NOMO-1 (cell line): ENCODE measurements around the gene ELMO1.
"Not testable (repeated sequence)": the region's sequence is repeated elsewhere in the genome, so short reads cannot be mapped to it uniquely, and the experiment has no call there.

Experiments used
- DNase-seq, 2 experiments: peaks; one replicate each; lab custom pipeline; 2025; ENCODE audit not compliant: unreplicated experiment in 2 of 2; lab: John Stamatoyannopoulos, UW

The ELMO1 gene

GRCh38 chr7:37151741-37152413, 296.8 kb downstream of the ELMO1 start:
- no peak for DNase-seq

GRCh38 chr7:37150856-37151255, 297.8 kb downstream of the ELMO1 start:
- no peak for DNase-seq

- no peak for DNase-seq
These were observed 298.5 kb downstream of the ELMO1 start for GRCh38 chr7:37150180-37150579.

DNA sequence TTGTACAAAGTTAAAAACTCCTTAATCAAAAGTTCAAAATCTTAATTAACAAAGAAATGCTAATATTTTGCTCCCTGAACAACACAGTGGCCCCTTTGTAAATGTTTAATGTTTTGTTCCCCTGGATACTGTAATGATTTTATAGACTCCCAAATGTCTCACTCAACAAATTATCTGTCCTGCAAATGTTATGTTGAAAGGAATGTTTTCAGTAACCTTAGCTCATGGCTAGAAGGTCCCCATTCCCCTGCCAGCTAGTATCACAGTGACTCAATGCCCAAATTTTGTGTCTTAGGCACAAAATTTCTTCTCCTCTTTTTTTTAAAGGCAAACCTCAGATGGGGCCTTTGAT, 298.9 kb downstream of the ELMO1 start:
- no peak for DNase-seq

DNA sequence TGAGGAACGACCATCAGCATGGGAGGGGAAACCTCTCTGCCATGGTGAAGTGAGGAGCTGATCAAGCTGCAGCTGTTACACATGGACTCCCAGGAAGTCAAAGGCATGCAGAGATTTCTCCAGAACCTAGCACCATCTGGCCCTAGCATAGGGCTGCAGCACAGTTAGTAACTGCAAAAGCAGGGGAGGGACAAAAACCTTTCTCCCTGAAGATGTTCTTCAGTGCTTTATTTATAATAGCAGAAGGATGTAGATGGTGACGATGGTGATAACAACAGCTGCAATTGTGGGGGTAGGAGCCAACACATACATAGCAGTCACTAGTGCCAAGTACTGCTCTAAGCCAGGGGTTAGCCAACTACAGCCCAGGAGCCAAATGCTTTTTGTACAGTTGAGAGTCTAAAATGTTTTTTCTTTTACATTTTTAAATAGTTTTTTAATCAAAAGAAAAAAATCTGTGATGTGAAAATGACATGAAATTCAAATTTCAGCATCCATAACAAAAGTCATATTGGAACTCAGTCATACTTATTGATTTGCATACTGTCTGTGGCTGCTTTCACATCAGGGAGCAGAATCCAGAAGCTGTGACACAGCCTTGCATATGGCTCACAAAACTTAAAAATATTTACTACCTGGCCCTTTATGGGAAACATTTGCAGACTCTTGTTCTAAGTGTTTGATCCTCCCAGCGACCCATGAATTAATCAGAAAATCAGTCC, 299.5 kb downstream of the ELMO1 start:
- no peak for DNase-seq

GRCh38 chr7:37145682-37146081, 303.0 kb downstream of the ELMO1 start:
- no peak for DNase-seq

DNA sequence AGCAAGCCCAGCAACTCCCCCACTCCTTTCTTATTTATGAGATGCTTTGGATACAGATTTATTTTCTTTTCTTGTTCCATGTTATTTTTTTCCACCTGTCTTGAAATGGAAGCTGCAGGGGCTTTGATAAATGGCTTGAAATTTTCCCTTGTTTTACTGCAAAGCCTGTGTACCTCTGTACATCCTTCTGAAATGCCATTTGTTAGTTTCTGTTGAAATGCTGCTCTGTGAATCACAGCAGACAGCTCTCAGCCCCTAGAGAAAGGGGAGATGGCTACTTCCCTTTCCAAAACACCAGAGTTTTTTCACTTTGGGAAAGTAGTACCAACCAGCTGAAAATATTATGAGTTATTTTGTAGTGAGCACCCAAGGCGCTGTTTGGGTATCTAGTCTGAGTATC, 304.2 kb downstream of the ELMO1 start:
- DNase-seq: no peak

GRCh38 chr7:37142958-37143357, 305.7 kb downstream of the ELMO1 start:
- DNase-seq: no peak

- no peak for DNase-seq
These were observed 306.9 kb downstream of the ELMO1 start for GRCh38 chr7:37141742-37142141.

- DNase-seq: not testable (repeated sequence)
These were observed 314.8 kb downstream of the ELMO1 start for GRCh38 chr7:37133902-37134301.

GRCh38 chr7:37131855-37132254, 316.8 kb downstream of the ELMO1 start:
- DNase-seq: no peak

- no peak for DNase-seq
These were observed 319.6 kb downstream of the ELMO1 start for GRCh38 chr7:37129035-37129425.

DNA sequence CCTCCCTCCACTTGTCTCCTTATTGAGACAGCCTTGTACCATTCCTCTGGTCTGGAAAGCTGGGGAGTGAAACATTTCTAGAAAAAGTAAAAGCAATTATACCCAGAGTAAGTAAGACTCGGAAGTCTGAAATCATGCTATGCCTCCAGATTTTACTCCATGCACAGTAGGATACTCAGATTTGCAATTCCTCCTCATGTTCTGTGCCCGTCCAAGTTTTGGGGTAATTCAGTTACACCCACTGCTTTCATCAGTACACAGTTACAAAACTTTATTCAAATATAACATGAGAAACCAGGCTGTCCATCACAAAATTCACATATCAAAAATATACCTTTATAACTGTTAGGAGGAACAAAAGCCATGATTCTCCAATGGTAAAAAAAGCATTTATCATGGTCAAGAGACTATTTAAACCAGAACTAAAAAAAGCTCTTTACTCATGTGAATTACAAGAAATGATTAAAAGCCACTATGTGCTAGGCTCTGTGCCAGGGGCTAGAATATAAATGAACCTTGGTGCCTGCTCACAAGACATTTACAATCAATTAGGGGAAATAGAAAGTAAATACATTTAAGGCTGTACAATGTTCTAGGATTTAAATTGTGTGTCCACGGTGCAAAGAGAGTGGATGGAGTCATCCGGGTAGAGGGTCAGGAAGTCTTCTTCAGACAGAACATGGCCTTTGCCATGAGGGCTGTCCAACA, 320.2 kb downstream of the ELMO1 start:
- DNase-seq: no peak

- DNase-seq: no peak
These were observed 329.3 kb downstream of the ELMO1 start for GRCh38 chr7:37119296-37119860.

- no peak for DNase-seq
These were observed 330.7 kb downstream of the ELMO1 start for GRCh38 chr7:37118004-37118403.

GRCh38 chr7:37117292-37117691, 331.4 kb downstream of the ELMO1 start:
- DNase-seq: no peak

DNA sequence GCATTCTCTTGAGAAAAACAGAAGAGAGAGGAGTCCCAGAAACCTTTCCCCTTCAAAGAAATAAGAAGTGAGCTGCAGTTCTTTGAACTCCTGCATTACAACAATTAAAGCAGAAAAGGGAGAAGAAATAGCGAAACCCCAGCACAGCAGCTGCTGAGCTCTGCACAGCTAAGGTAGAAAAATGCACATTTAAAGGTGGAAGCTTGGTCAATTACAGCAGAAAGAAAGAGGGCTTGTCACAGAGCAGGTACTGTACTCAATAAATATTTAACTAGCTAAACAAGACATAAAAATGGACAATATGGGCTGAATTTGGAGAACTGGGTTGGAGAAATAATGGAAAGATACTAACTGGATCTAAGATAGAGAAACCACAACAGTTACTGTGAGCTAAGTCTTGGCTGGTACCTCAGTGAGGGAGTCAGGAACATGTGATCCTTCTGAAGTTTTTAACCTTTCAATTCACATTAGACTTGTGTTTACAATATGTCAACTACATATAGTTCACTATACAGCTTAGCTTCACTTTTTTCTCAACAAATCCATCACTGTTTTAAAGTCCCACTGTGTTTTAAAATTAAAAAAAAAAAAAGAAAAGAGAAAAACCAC, 332.5 kb downstream of the ELMO1 start:
- no peak for DNase-seq

- DNase-seq: no peak
These were observed 334.9 kb downstream of the ELMO1 start for GRCh38 chr7:37113661-37114355.

- DNase-seq: no peak
These were observed 335.8 kb downstream of the ELMO1 start for GRCh38 chr7:37112876-37113275.

DNA sequence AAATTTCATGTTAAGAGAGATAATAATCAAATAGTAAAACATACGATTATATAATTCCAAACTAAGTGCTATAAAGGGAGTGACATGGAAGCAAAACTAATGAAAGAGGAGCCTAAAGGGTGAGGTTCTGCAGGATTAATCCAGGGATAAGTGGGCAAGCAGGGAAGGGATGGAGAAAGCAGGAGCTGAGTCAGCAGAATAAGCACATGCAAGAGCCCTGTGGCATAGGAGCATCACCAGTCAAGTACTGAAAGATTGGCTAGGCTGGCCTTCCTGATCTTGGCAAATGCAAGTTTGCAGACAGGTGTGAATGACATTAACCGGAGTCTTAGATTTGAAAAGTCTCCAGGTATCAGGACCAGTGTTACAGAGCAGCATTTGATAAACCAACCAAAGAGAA, 336.4 kb downstream of the ELMO1 start:
- no peak for DNase-seq

DNA sequence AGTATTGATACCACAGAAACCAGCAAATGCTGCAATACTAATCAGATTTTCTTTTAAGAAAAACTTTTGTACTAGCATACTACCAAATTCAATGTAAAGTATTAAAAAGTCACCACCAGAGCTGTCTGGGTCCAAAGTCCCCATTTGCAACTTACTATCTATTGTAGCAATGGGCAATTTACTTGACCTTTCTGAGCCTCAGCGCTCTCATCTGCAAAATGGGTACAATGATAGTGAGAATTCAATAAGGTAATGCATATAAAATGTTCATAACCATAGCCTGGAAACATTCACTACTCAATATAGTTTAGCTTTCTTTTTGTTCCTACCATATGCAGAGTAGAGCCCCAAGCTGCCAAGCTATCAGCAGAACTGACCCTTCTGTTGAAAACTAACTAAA, 337.2 kb downstream of the ELMO1 start:
- DNase-seq: no peak
